GM18498 (cell line): Measurements from ENCODE around the gene CCDC92B.
"Not testable (repeated sequence)": the region's sequence is repeated elsewhere in the genome, so short reads cannot be mapped to it uniquely, and the experiment has no call there.

Source experiments
- ATAC-seq: cut with Tn5 transposase; IDR thresholded peaks from one replicate; pipeline ENCODE4 v1.9.1; 2021; ENCODE audit warnings: mild to moderate bottlenecking, moderate library complexity; ENCODE audit not compliant: unreplicated experiment

Gene CCDC92B

GRCh38 chr17:2749058-2749783, at the start of gene CCDC92B:
Gene CCDC92B (minus strand): TSS chr17:2749652. CDS start chr17:2735145, 14,507 bp downstream.
- no peak for ATAC-seq

GRCh38 chr17:2798678-2799077, 49.2 kb upstream of the CCDC92B start:
- ATAC-seq, result no peak

GRCh38 chr17:2798188-2798587, 48.7 kb upstream of the CCDC92B start:
- no peak for ATAC-seq

GRCh38 chr17:2797637-2798036, 48.2 kb upstream of the CCDC92B start:
- no peak for ATAC-seq

GRCh38 chr17:2797226-2797625, 47.8 kb upstream of the CCDC92B start:
- ATAC-seq, result no peak

- no peak for ATAC-seq
Observed at GRCh38 chr17:2796164-2797125, 47.0 kb upstream of the CCDC92B start, which contains the start of gene RAP1GAP2. Gene RAP1GAP2 (plus strand): TSS chr17:2796438. CDS start chr17:2796528, 90 bp downstream.

GRCh38 chr17:2795441-2796163, 46.1 kb upstream of the CCDC92B start:
- ATAC-seq, result no peak

GRCh38 chr17:2794111-2794803, 44.8 kb upstream of the CCDC92B start:
- ATAC-seq, result no peak

- ATAC-seq, result peak; percentile 41
Observed at GRCh38 chr17:2792366-2793169, 43.1 kb upstream of the CCDC92B start.

GRCh38 chr17:2789700-2790099, 40.2 kb upstream of the CCDC92B start:
- ATAC-seq, result no peak

- ATAC-seq, result no peak
Observed at GRCh38 chr17:2786176-2786881, 36.9 kb upstream of the CCDC92B start.

- not testable (repeated sequence) for ATAC-seq
Observed at GRCh38 chr17:2785376-2785775, 35.9 kb upstream of the CCDC92B start.

GRCh38 chr17:2784864-2785263, 35.4 kb upstream of the CCDC92B start:
- no peak for ATAC-seq

- ATAC-seq, result no peak
Observed at GRCh38 chr17:2783310-2784030, 34.0 kb upstream of the CCDC92B start.

- ATAC-seq, result no peak
Observed at GRCh38 chr17:2782055-2782454, 32.6 kb upstream of the CCDC92B start.

- ATAC-seq, result not testable (repeated sequence)
Observed at GRCh38 chr17:2781598-2781997, 32.1 kb upstream of the CCDC92B start.

- no peak for ATAC-seq
Observed at GRCh38 chr17:2780931-2781454, 31.5 kb upstream of the CCDC92B start.

- no peak for ATAC-seq
Observed at GRCh38 chr17:2780256-2780655, 30.8 kb upstream of the CCDC92B start.
